Karpas-422 (cell line): ENCODE data around the gene PITPNC1. TPM values are rescaled to one million over a fixed set of nuclear protein-coding genes. Genes with fewer than 3 reads are reported as not detected.

Experiments
- DNase-seq: peaks from one replicate; pipeline ENCODE4 v3.0.0-alpha.2; 2015
- H2AFZ ChIP-seq: fragments of 200-600 bp; sonication (generic); 2 replicates; pipeline ENCODE4 v1.6.1; 2014; ENCODE audit warnings: antibody characterized with exemption, low read length, mixed read lengths
- H3K27ac ChIP-seq: fragments of 200-600 bp; sonication (generic); 2 replicates; pipeline ENCODE4 v1.5.1; 2014; ENCODE audit warnings: mild to moderate bottlenecking, low read length, moderate library complexity
- H3K27me3 ChIP-seq: fragments of 200-600 bp; sonication (generic); 2 replicates; pipeline ENCODE4 v1.6.1; 2014; ENCODE audit warnings: low read length, mixed read lengths
- H3K36me3 ChIP-seq: fragments of 200-600 bp; sonication (generic); 2 replicates; pipeline ENCODE4 v1.6.1; 2014; ENCODE audit warnings: low read length, mixed read lengths; ENCODE audit not compliant: insufficient read depth
- H3K4me1 ChIP-seq: fragments of 200-600 bp; sonication (generic); 2 replicates; pipeline ENCODE4 v1.6.1; 2014; ENCODE audit warnings: mild to moderate bottlenecking, low read length, mixed read lengths
- H3K4me2 ChIP-seq: fragments of 200-600 bp; sonication (generic); 2 replicates; pipeline ENCODE4 v1.6.1; 2014; ENCODE audit warnings: low read length, low read depth, mild to moderate bottlenecking; ENCODE audit not compliant: poor library complexity, severe bottlenecking
- H3K4me3 ChIP-seq: fragments of 200-600 bp; sonication (generic); 2 replicates; pipeline ENCODE4 v1.5.1; 2014; ENCODE audit warnings: mild to moderate bottlenecking, antibody characterized with exemption, low read length, mixed read lengths
- H3K79me2 ChIP-seq: fragments of 200-600 bp; sonication (generic); 2 replicates; pipeline ENCODE4 v1.6.1; 2014; ENCODE audit warnings: mild to moderate bottlenecking, low read length, mixed read lengths
- H3K9ac ChIP-seq: fragments of 200-600 bp; sonication (generic); 2 replicates; pipeline ENCODE4 v1.6.0; 2014; ENCODE audit warnings: low read length
- H3K9me2 ChIP-seq: fragments of 200-600 bp; sonication (generic), shearing (Covaris generic); replicated peaks from 2 replicates; pipeline ENCODE4 v1.6.0; 2014; ENCODE audit warnings: mild to moderate bottlenecking, low read length, moderate library complexity; ENCODE audit not compliant: insufficient read depth
- H3K9me3 ChIP-seq: fragments of 300-700, 200-600 bp; sonication (generic); 2 replicates; pipeline ENCODE4 v1.6.1; 2014; ENCODE audit warnings: low read length, mixed read lengths
- H4K20me1 ChIP-seq: fragments of 200-600 bp; sonication (generic); 2 replicates; pipeline ENCODE4 v1.6.1; 2014; ENCODE audit warnings: mild to moderate bottlenecking, antibody characterized with exemption, low read length, low read depth; ENCODE audit not compliant: insufficient read depth
- total RNA-seq: library from RNA; depleted of rRNA; stranded (reverse); fragments of >200 nt; shearing (Covaris generic); gene quantifications from 2 replicates; pipeline ENCODE4 v1.2.3, GENCODE V29; 2014; ENCODE audit warnings: low replicate concordance

The PITPNC1 gene
- total RNA-seq, 1 experiment from 2014 or later: 3.8 TPM

DNA sequence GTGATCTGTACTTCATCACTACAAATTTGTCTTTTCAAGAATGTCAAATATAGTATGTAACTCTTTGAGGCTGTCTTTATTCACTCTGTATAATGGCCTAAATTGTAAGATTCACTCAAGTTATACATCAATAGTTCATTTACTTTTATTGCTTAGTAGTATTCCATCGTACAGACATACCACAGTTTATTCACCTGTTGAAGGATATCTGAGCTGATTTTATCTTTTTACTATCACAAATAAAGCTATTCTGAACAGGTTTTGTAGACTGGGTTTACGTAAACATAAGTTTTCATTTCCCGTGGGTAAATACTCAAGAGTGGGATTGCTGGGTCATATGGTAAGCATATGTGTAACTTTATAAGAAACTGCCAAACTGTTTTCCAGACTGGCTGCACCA is 29.3 kb upstream of the PITPNC1 start:
- Histone ChIP-seq H2AFZ (no peak overlapping the region), H3K4me1 (no peaks in the 10 kb centered on the region), H4K20me1 (no peaks in the 10 kb centered on the region), H3K79me2 (peaks cover 13% of the 10 kb centered on the region), H3K27ac (no peak overlapping the region), H3K9ac (no peak overlapping the region), H3K27me3 (no peaks in the 10 kb centered on the region), H3K4me2 (no peak overlapping the region), H3K9me3 (no peaks in the 10 kb centered on the region), H3K9me2 (no peaks in the 10 kb centered on the region), H3K36me3 (peaks cover 68% of the 10 kb centered on the region), H3K4me3 (no peak overlapping the region)
- DNase-seq: no peak

DNA sequence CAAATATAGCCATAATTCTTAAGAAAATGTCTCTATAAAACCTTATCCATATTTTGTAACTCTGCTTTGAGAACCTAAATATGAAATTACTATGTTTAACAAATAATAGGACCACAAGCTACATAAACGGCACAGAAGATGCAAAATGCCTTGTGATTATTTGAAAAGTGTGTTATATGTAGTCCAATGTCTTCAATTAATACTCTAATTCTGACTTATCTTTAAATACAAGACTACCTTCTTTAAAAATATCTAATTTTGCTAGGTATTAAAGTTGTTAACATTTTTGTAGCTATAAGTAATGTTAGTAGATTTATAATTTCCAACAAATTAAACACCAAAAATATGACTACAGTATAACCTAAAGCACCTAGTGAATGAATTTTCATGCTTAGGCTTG is 27.7 kb upstream of the PITPNC1 start:
- Histone ChIP-seq H3K27me3 (no peaks in the 10 kb centered on the region), H3K4me3 (no peak overlapping the region), H3K9ac (no peak overlapping the region), H3K4me2 (no peak overlapping the region), H2AFZ (no peak overlapping the region), H3K27ac (no peak overlapping the region), H3K4me1 (no peaks in the 10 kb centered on the region), H4K20me1 (no peaks in the 10 kb centered on the region), H3K79me2 (peaks cover 24% of the 10 kb centered on the region), H3K9me3 (no peaks in the 10 kb centered on the region), H3K9me2 (no peaks in the 10 kb centered on the region), H3K36me3 (peaks cover 68% of the 10 kb centered on the region)
- DNase-seq: no peak

DNA sequence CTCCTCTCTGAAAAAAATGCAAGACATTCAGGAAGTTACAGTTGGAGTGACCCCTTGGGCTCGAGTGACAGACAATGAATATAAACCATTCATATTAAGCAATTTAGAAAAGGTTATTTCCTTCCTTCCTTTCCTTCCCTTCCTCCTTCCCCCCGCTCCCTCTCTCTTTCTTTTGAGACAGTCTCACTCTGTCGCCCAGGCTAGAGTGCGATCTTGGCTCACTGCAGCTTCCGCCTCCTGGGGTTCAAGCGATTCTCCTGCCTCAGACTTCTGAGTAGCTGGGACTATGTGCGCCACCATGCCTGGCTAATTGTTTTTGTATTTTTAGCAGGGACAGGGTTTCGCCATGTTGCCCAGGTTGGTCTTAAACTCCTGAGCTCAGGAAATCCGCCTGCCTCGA is 23.9 kb upstream of the PITPNC1 start:
- H4K20me1 ChIP-seq: 0 out of 2 replicates have a peak, but pooled peaks cover 4% of the 10 kb centered on the region
- H3K4me2 ChIP-seq: no peak overlapping the region

DNA sequence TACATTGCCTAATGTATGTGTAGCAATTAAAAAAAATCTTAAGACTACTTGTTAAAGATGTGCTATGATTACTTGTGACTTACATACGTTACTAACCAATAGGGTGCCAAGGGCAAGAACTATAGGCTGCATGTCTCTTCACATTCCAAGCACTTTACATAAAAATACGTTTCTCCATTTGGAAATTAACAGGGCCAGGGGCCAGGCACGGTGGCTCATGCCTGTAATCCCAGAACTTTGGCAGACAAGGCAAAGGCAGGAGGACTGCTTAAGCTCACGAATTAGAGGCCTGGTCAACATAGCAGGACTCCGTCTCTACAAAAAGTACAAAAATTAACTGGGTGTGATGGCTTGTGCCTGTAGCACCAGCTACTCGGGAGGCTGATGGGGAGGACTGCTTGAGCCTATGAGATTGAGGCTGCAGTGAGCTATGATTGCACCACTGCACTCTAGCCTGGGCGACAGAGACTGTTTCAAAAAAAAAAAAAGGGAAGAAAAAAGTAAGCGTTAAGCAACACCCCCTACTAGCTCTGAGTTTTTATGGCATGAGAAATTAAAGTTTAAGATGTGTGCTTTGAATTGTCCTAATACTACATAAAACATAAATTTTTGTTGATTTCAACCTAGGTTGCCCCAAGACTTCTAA is 23.0 kb upstream of the PITPNC1 start:
- H3K4me1 ChIP-seq: no peaks in the 10 kb centered on the region
- no peak overlapping the region for H3K9ac ChIP-seq
- H3K27me3 ChIP-seq: no peaks in the 10 kb centered on the region
- no peak overlapping the region for H3K4me3 ChIP-seq
- no peaks in the 10 kb centered on the region for H3K9me2 ChIP-seq
- H3K36me3 ChIP-seq: peaks cover 65% of the 10 kb centered on the region
- H3K4me2 ChIP-seq: no peak overlapping the region
- H4K20me1 ChIP-seq: 0 out of 2 replicates have a peak, but pooled peaks cover 4% of the 10 kb centered on the region
- no peak overlapping the region for H3K27ac ChIP-seq
- peaks cover 49% of the 10 kb centered on the region for H3K79me2 ChIP-seq
- no peaks in the 10 kb centered on the region for H3K9me3 ChIP-seq
- DNase-seq: no peak
- H2AFZ ChIP-seq: no peak overlapping the region

More for the DNA sequence above, 23.9 kb upstream of the PITPNC1 start:
- H3K27me3 ChIP-seq: no peaks in the 10 kb centered on the region
- no peak overlapping the region for H2AFZ ChIP-seq
- DNase-seq: no peak
- H3K79me2 ChIP-seq: peaks cover 41% of the 10 kb centered on the region
- H3K9me2 ChIP-seq: no peaks in the 10 kb centered on the region
- H3K4me3 ChIP-seq: no peak overlapping the region
- H3K36me3 ChIP-seq: peaks cover 69% of the 10 kb centered on the region
- no peak overlapping the region for H3K27ac ChIP-seq
- H3K4me1 ChIP-seq: no peaks in the 10 kb centered on the region
- no peaks in the 10 kb centered on the region for H3K9me3 ChIP-seq
- no peak overlapping the region for H3K9ac ChIP-seq

DNA sequence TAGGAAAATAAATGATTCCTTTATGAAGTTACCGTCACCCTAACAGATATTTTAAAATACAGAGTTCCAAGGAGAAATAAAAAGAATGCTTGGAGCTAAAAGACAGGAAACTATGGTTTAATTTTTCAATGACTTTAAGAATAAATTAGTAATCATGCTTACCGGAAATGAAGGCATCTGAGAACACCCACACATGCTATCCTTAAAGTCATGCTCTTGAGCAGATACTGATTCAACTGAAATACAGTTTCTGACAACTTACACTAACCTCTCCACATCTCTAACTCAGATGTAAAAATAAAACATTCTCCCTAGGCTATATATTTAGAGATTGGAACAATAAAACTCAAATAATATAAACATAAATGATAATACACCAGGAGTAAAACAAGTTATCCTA is 18.5 kb upstream of the PITPNC1 start:
- H3K4me3 ChIP-seq: no peak overlapping the region
- H3K9ac ChIP-seq: no peak overlapping the region
- H3K9me2 ChIP-seq: no peaks in the 10 kb centered on the region
- peaks cover 67% of the 10 kb centered on the region for H3K36me3 ChIP-seq
- peaks cover 81% of the 10 kb centered on the region for H3K79me2 ChIP-seq
- H2AFZ ChIP-seq: no peak overlapping the region
- no peaks in the 10 kb centered on the region for H3K9me3 ChIP-seq
- H3K27ac ChIP-seq: no peak overlapping the region
- no peaks in the 10 kb centered on the region for H3K27me3 ChIP-seq
- H3K4me1 ChIP-seq: peaks cover 20% of the 10 kb centered on the region
- no peak for DNase-seq
- H3K4me2 ChIP-seq: no peak overlapping the region
- H4K20me1 ChIP-seq: peaks cover 24% of the 10 kb centered on the region; the same call in 1 of the 2 replicates

DNA sequence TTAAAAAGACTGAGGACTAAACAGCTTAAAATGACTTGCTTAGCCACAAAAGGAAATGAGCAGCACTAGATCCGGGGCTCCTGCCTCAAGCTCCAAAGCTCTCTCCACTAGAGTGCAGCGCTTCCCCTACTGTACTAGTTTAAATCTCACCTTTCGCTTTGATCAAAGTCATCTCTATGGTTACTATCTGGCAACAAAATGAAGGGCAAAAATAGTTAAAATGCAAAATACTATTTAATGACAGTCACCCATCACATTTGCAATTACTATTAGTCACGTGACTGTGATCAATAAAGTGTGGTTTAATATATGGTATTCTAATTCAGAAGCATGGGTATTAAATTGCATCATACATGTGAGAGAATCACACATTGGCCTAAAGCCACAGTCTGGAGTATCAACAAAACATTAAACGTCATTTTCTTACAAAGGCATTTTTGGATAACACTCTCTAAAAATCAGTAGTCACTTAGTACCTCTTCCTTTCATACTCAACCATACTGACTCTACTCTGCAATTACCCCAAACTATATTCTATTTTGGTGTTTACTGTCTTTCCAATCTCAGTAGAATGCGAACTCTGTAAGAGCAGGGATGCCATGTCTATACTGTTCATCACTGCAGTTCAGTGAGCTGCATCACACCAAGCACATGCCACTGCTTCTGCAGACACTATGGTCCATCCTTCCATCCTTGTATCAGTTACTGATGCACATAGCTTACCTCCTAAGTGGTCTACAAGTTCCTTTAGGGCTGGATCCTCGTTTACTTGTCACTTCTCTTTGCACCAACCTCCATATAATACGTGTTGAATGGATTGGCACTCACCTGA is 16.9 kb upstream of the PITPNC1 start:
- peaks cover 32% of the 10 kb centered on the region for H3K4me1 ChIP-seq
- H3K27ac ChIP-seq: no peak overlapping the region
- DNase-seq: peak; percentile 57
- H3K79me2 ChIP-seq: peaks cover 89% of the 10 kb centered on the region
- peaks cover 35% of the 10 kb centered on the region; the same call in 1 of the 2 replicates for H4K20me1 ChIP-seq
- no peaks in the 10 kb centered on the region for H3K9me2 ChIP-seq
- peak overlapping the region; percentile 9 for H3K4me2 ChIP-seq
- no peak overlapping the region for H2AFZ ChIP-seq
- H3K9me3 ChIP-seq: no peaks in the 10 kb centered on the region
- no peak overlapping the region for H3K4me3 ChIP-seq
- H3K9ac ChIP-seq: no peak overlapping the region
- peaks cover 62% of the 10 kb centered on the region for H3K36me3 ChIP-seq
- no peaks in the 10 kb centered on the region for H3K27me3 ChIP-seq

DNA sequence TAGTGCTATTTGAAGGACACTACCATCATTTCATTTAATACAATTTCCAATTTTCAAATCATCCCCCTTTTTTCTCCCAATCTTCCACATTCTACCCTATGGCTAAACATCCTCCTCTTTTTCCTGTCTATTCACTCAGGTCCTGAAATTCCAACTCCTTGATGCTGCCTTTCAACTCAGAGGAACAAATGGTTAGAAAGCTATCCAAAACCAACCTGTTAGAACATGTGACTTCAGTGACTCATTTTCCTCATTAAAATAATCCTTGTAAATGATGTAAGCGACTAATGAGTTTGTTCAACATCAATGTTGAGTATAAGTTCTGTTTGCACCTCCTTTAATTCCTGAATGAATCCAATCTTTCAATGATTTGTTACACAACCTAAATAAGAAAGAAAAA is 16.2 kb upstream of the PITPNC1 start:
- no peaks in the 10 kb centered on the region for H3K9me3 ChIP-seq
- H4K20me1 ChIP-seq: peaks cover 41% of the 10 kb centered on the region; the same call in 1 of the 2 replicates
- H3K4me2 ChIP-seq: no peak overlapping the region
- H3K9ac ChIP-seq: no peak overlapping the region
- H3K27ac ChIP-seq: no peak overlapping the region
- H3K27me3 ChIP-seq: no peaks in the 10 kb centered on the region
- H3K4me3 ChIP-seq: no peak overlapping the region
- no peaks in the 10 kb centered on the region for H3K9me2 ChIP-seq
- DNase-seq: no peak
- H3K79me2 ChIP-seq: peaks cover 92% of the 10 kb centered on the region
- H3K4me1 ChIP-seq: peaks cover 35% of the 10 kb centered on the region
- peaks cover 55% of the 10 kb centered on the region for H3K36me3 ChIP-seq
- H2AFZ ChIP-seq: no peak overlapping the region

DNA sequence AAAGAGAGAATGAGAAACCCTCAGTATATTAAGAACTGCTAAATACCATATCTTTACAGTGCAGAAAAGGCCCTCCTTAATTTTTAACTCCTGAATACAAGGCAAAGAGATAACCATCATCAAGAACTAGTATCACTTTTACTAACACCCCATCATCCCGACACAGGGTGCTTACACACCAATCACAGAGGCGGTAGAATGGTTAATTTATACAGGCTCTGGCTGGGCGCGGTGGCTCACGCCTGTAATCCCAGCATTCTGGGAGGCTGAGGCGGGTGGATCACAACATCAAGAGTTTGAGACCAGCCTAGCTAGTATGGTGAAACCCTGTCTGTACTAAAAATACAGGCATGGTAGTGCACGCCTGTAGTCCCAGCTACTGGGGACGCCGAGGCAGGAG is 14.9 kb upstream of the PITPNC1 start:
- peaks cover 43% of the 10 kb centered on the region; the same call in 1 of the 2 replicates for H4K20me1 ChIP-seq

More for the DNA sequence above, 14.9 kb upstream of the PITPNC1 start:
- H3K27ac ChIP-seq: no peak overlapping the region
- H3K9me2 ChIP-seq: no peaks in the 10 kb centered on the region
- H3K4me3 ChIP-seq: no peak overlapping the region
- no peak overlapping the region for H3K4me2 ChIP-seq
- no peak overlapping the region for H3K9ac ChIP-seq
- H2AFZ ChIP-seq: no peak overlapping the region
- H3K79me2 ChIP-seq: peaks cover 90% of the 10 kb centered on the region
- H3K4me1 ChIP-seq: peaks cover 40% of the 10 kb centered on the region
- H3K9me3 ChIP-seq: no peaks in the 10 kb centered on the region
- H3K27me3 ChIP-seq: no peaks in the 10 kb centered on the region
- DNase-seq: no peak
- peaks cover 49% of the 10 kb centered on the region for H3K36me3 ChIP-seq
